PC-3 (cell line): ENCODE measurements around the gene PIMREG. TPM values are rescaled to one million over a fixed set of nuclear protein-coding genes. Genes with fewer than 3 reads are reported as not detected.

Experiments used
- ATAC-seq: fragments of 200-7000 bp; cut with Tn5 transposase; 2 replicates; pipeline ENCODE4 v1.9.1; 2020; ENCODE audit warnings: mild to moderate bottlenecking, moderate library complexity
- BruUV-seq: library from RNA; stranded (reverse); fragments of 400-500 nt; replicated peaks from 2 replicates; lab custom pipeline; 2021; lab: Mats Ljungman, UMichigan
- CTCF ChIA-PET: fragments of 300-600 bp; sonication (Branson Sonifier 250); formaldehyde crosslinking; loops from one replicate; lab custom pipeline; 2022; ENCODE audit warnings: antibody characterized with exemption; lab: Charles Lee
- POLR2A ChIA-PET: fragments of 300-600 bp; sonication (Branson Sonifier 250); formaldehyde crosslinking; loops from one replicate; lab custom pipeline; 2022; ENCODE audit warnings: antibody characterized with exemption; ENCODE audit not compliant: unreplicated experiment; lab: Charles Lee
- DNase-seq: peaks from one replicate; pipeline ENCODE4 v3.0.0-alpha.2; 2015
- H2AFZ ChIP-seq: fragments of 300-600 bp; sonication (generic); 2 replicates; pipeline ENCODE4 v1.6.0; 2016; ENCODE audit warnings: antibody characterized with exemption, low read length
- H3F3A ChIP-seq: fragments of 300-600 bp; sonication (generic); one replicate; pipeline ENCODE4 v1.6.0; 2017; ENCODE audit warnings: antibody characterized with exemption, low read length, control low read depth, mild to moderate bottlenecking; ENCODE audit not compliant: unreplicated experiment
- H3K27ac ChIP-seq: fragments of 300-600 bp; sonication (generic); 2 replicates; pipeline ENCODE4 v1.5.1; 2016; ENCODE audit warnings: mild to moderate bottlenecking, low read length
- H3K27me3 ChIP-seq: fragments of 300-600 bp; sonication (generic); 2 replicates; pipeline ENCODE4 v1.6.1; 2016; ENCODE audit warnings: low read length, mixed read lengths
- H3K36me3 ChIP-seq: fragments of 300-600 bp; sonication (generic); 2 replicates; pipeline ENCODE4 v1.6.1; 2016; ENCODE audit warnings: low read depth, mixed run types, low read length, mixed read lengths
- H3K4me1 ChIP-seq: fragments of 300-600 bp; sonication (generic); 2 replicates; pipeline ENCODE4 v1.5.1; 2016; ENCODE audit warnings: low read length; ENCODE audit not compliant: insufficient read depth
- H3K4me2 ChIP-seq: fragments of 300-600 bp; sonication (generic); 2 replicates; pipeline ENCODE4 v1.6.0; 2016; ENCODE audit warnings: low read length
- H3K4me3 ChIP-seq: fragments of 300-600 bp; sonication (generic); 2 replicates; pipeline ENCODE4 v1.5.1; 2016; ENCODE audit warnings: mild to moderate bottlenecking, low read length, mixed read lengths
- H3K79me2 ChIP-seq: fragments of 300-600 bp; sonication (generic); 2 replicates; pipeline ENCODE4 v1.6.1; 2017; ENCODE audit warnings: low read length, mixed read lengths
- H3K9ac ChIP-seq: fragments of 300-600 bp; sonication (generic); 2 replicates; pipeline ENCODE4 v1.6.0; 2016; ENCODE audit warnings: mild to moderate bottlenecking, low read length
- H3K9me2 ChIP-seq: fragments of 300-600 bp; sonication (generic); replicated peaks from 2 replicates; pipeline ENCODE4 v1.6.1; 2016; ENCODE audit warnings: mixed run types, low read length, mixed read lengths
- H3K9me3 ChIP-seq: fragments of 300-600 bp; sonication (generic); 2 replicates; pipeline ENCODE4 v1.6.1; 2016; ENCODE audit warnings: low read length, mixed read lengths
- H4K20me1 ChIP-seq: fragments of 300-600 bp; sonication (generic); 2 replicates; pipeline ENCODE4 v1.6.1; 2016; ENCODE audit warnings: low read length, mixed read lengths
- CTCF ChIP-seq: fragments of 300-600 bp; sonication (generic); conservative IDR thresholded peaks from 2 replicates; pipeline ENCODE4 v1.5.1; 2017; ENCODE audit warnings: antibody characterized with exemption, low read depth, mild to moderate bottlenecking, low read length
- EZH2 ChIP-seq: fragments of 300-600 bp; sonication (generic); IDR thresholded peaks from one replicate; pipeline ENCODE4 v1.6.1; 2017; ENCODE audit warnings: antibody characterized with exemption, mild to moderate bottlenecking, low read length; ENCODE audit not compliant: unreplicated experiment
- EZH2phosphoT487 ChIP-seq: fragments of 300-600 bp; sonication (generic); IDR thresholded peaks from 2 replicates; pipeline ENCODE4 v1.6.1; 2018; ENCODE audit warnings: mild to moderate bottlenecking, antibody characterized with exemption, low read length, borderline replicate concordance
- intact Hi-C: fragments of 100-400 bp; cut with micrococcal nuclease; formaldehyde crosslinking; loops from 2 replicates; pipeline ENCODE4 v1.9.0; 2023
- total RNA-seq: library from RNA; depleted of rRNA; stranded (reverse); fragments of >200 nt; gene quantifications from 2 replicates; pipeline ENCODE4 v1.2.3, GENCODE V29; 2014

The PIMREG gene
- total RNA-seq, 1 experiment from 2014 or later: 67.6 TPM

- Histone ChIP-seq H3K4me2 (no peak overlapping the region), H3K4me3 (no peak overlapping the region), H3K27me3 (no peaks in the 10 kb centered on the region), H3K9me3 (no peaks in the 10 kb centered on the region), H2AFZ (no peak overlapping the region), H3K27ac (no peak overlapping the region), H3K4me1 (peaks cover 9% of the 10 kb centered on the region), H3K36me3 (no peaks in the 10 kb centered on the region), H3K9ac (no peak overlapping the region), H3F3A (no peaks in the 10 kb centered on the region), H4K20me1 (no peaks in the 10 kb centered on the region), H3K79me2 (no peaks in the 10 kb centered on the region), H3K9me2 (no peaks in the 10 kb centered on the region)
- no peak for TF ChIP-seq EZH2
- TF ChIP-seq CTCF: no peak
- no peak for TF ChIP-seq EZH2phosphoT487
- BruUV-seq: no TSS peak
- intact Hi-C loops: no loop called here
- ChIA-PET POLR2A (no interaction called here), CTCF (no interaction called here)
- no peak for ATAC-seq
- DNase-seq: no peak
Measured at GRCh38 chr17:6454495-6455320, 10.5 kb downstream of the PIMREG start.

DNA sequence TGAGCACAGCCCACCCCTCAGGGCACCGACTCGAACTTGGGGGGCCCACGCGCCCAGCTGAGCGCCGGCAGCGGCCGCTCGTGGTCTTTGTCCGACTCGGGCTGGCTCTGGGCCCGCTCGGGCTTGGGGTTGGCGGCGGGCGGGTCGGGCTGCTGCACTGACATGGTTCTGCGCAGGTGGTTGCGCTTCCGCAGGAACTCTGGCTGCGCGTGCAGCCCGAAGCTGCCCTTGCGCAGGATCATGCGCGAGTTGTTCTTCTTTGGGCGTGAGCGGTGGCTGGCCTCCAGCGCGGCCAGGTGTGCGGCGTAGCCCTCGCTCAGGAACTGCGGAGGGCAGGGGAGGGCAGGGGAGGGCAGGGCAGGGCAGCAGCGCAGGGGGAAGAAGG lies 11.1 kb downstream of the PIMREG start:
- Histone ChIP-seq H3K27me3 (no peaks in the 10 kb centered on the region), H2AFZ (no peak overlapping the region), H3K4me1 (peaks cover 9% of the 10 kb centered on the region), H3K4me2 (no peak overlapping the region), H3K9me3 (no peaks in the 10 kb centered on the region), H3K27ac (no peak overlapping the region), H3K36me3 (no peaks in the 10 kb centered on the region), H3K9me2 (no peaks in the 10 kb centered on the region), H4K20me1 (no peaks in the 10 kb centered on the region), H3K9ac (no peak overlapping the region), H3F3A (no peaks in the 10 kb centered on the region), H3K79me2 (no peaks in the 10 kb centered on the region), H3K4me3 (no peak overlapping the region)
- intact Hi-C loops: no loop called here
- TF ChIP-seq EZH2phosphoT487 (no peak), EZH2 (no peak), CTCF (no peak)
- ChIA-PET CTCF (no interaction called here), POLR2A (no interaction called here)
- DNase-seq (no peak), ATAC-seq (no peak)
- BruUV-seq: no TSS peak

GRCh38 chr17:6456321-6456720 lies 12.1 kb downstream of the PIMREG start:
- Histone ChIP-seq H2AFZ (no peak overlapping the region), H4K20me1 (no peaks in the 10 kb centered on the region), H3F3A (no peaks in the 10 kb centered on the region), H3K4me1 (peaks cover 9% of the 10 kb centered on the region), H3K4me2 (no peak overlapping the region), H3K36me3 (no peaks in the 10 kb centered on the region), H3K79me2 (no peaks in the 10 kb centered on the region), H3K9ac (no peak overlapping the region), H3K9me2 (no peaks in the 10 kb centered on the region), H3K4me3 (no peak overlapping the region), H3K27me3 (no peaks in the 10 kb centered on the region), H3K27ac (no peak overlapping the region), H3K9me3 (no peaks in the 10 kb centered on the region)
- no TSS peak for BruUV-seq
- ATAC-seq (no peak), DNase-seq (no peak)
- no peak for TF ChIP-seq EZH2
- TF ChIP-seq CTCF: no peak
- no peak for TF ChIP-seq EZH2phosphoT487
- POLR2A ChIA-PET: no interaction called here
- intact Hi-C loops: no loop called here
- CTCF ChIA-PET: no interaction called here
